ENCODE data around the gene TMEM101.
A peak's percentile ranks its signal among the peaks of the same experiment; 100 is the strongest.

DNA sequence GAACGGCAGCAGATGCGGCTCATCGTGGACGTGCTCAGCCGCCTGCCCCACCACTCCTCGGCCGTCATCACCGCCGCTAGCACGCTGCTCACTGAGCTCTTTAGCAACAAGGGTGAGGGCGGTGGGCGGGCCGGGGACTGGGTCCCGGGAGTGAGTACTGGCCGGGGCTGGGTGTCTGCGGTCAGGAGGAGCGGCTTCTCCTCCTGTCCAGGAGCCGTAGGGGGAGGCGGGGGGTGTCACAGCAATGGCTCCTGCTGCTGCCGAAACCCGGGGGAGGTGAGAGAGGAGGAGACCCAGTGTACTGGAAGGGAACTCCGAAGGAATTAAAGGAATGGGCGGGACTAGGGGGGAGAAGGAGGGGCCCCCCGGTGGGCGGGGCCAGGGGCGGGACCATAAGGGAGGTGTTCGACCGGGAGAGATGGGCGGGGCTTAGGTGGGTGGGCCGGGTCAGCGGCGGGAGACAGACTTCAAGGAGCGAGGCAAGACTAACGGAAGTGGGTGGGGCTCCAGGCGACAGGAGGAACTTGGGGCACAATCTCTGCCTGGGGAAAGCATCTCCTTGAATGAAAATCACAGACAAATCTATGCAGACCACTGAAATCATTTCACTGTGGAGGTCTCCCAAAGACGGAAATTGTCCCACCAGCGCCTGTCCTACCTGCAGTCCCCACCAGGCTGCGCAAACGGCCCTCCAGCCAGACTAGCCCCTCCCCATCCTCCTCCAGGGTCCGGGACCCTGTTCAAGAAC is 8.0 kb downstream of the TMEM101 start:
- TF ChIP-seq CTCF (conservative IDR thresholded peaks at IDR 0.05; ENCODE audit: low read length), result peak; percentile 69
- no peak for TF ChIP-seq EZH2phosphoT487 (IDR thresholded peaks at IDR 0.05; ENCODE audit: borderline replicate concordance, low read depth, low read length)

Data from OCI-LY7 (cell line).